ENCODE measurements around the gene HFE. TPM values are rescaled to one million over a fixed set of nuclear protein-coding genes. Genes with fewer than 3 reads are reported as not detected.

Gene HFE
- total RNA-seq, 1 experiment from 2014 or later = 7.8 TPM

DNA sequence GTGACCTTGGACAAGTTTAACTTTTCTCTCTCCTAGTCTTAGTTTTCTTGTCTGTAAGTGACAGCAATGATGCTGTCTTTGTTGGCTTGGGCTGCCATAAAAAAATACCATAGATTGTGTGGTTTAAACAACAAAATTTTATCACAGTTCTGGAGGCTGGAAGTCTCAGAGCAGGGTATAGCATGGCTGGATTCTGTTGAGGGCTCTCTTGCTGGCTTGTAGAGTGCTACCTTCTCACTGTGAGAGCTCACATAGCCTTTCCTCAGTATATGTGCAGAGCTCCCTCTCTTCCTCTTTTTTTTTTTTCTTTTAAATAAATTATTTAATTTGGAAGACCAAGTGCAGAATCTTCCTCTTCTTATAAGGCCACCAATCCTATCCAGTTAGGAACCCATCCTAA, 26.3 kb downstream of the HFE start:
- CTCF ChIA-PET = no interaction called here
- Histone ChIP-seq H3K27me3 (replicated peaks; ENCODE audit: insufficient read depth, low read depth, low read length, poor library complexity) (no peaks in the 10 kb centered on the region), H3K4me3 (ENCODE audit: low read depth, low read length, poor library complexity, severe bottlenecking) (no peak overlapping the region), H3K4me1 (ENCODE audit: insufficient read depth, low read length, poor library complexity, severe bottlenecking) (peaks cover 4% of the 10 kb centered on the region), H3K9me3 (ENCODE audit: low read depth, low read length, poor library complexity, severe bottlenecking) (no peaks in the 10 kb centered on the region), H3K36me3 (ENCODE audit: insufficient read depth, low read length, poor library complexity, severe bottlenecking) (no peaks in the 10 kb centered on the region), H3K27ac (ENCODE audit: low read depth, low read length, poor library complexity, severe bottlenecking) (no peak overlapping the region)
- no TSS peak for BruUV-seq (replicated peaks)
- DNase-seq (ENCODE audit: low spot score) = no peak
- TF ChIP-seq, protein P1, sequence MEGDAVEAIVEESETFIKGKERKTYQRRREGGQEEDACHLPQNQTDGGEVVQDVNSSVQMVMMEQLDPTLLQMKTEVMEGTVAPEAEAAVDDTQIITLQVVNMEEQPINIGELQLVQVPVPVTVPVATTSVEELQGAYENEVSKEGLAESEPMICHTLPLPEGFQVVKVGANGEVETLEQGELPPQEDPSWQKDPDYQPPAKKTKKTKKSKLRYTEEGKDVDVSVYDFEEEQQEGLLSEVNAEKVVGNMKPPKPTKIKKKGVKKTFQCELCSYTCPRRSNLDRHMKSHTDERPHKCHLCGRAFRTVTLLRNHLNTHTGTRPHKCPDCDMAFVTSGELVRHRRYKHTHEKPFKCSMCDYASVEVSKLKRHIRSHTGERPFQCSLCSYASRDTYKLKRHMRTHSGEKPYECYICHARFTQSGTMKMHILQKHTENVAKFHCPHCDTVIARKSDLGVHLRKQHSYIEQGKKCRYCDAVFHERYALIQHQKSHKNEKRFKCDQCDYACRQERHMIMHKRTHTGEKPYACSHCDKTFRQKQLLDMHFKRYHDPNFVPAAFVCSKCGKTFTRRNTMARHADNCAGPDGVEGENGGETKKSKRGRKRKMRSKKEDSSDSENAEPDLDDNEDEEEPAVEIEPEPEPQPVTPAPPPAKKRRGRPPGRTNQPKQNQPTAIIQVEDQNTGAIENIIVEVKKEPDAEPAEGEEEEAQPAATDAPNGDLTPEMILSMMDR (conservative IDR thresholded peaks at IDR 0.05; ENCODE audit: low read depth, low read length) = no peak
- TF ChIP-seq EZH2 (IDR thresholded peaks at IDR 0.05; ENCODE audit: borderline replicate concordance, low read depth, low read length, poor library complexity, severe bottlenecking) = no peak
- POLR2A ChIA-PET (ENCODE audit: low non-redundant PET) = no interaction called here
- intact Hi-C loops (cut with micrococcal nuclease; ENCODE audit: unreplicated experiment) = no loop called here

- BruUV-seq (replicated peaks) = no TSS peak
- DNase-seq (ENCODE audit: low spot score) = no peak
- peak overlapping the region; percentile 17 for H3K27ac ChIP-seq (ENCODE audit: low read depth, low read length, poor library complexity, severe bottlenecking)
- H3K4me1 ChIP-seq (ENCODE audit: insufficient read depth, low read length, poor library complexity, severe bottlenecking) = peaks cover 12% of the 10 kb centered on the region
- no peaks in the 10 kb centered on the region for H3K9me3 ChIP-seq (ENCODE audit: low read depth, low read length, poor library complexity, severe bottlenecking)
- ChIA-PET POLR2A (ENCODE audit: low non-redundant PET) (no interaction called here), CTCF (no interaction called here)
- intact Hi-C loops (cut with micrococcal nuclease; ENCODE audit: unreplicated experiment) = no loop called here
- no peak for TF ChIP-seq EZH2 (IDR thresholded peaks at IDR 0.05; ENCODE audit: borderline replicate concordance, low read depth, low read length, poor library complexity, severe bottlenecking)
- TF ChIP-seq, protein P1 (conservative IDR thresholded peaks at IDR 0.05; ENCODE audit: low read depth, low read length) = no peak
- H3K4me3 ChIP-seq (ENCODE audit: low read depth, low read length, poor library complexity, severe bottlenecking) = no peak overlapping the region
- H3K36me3 ChIP-seq (ENCODE audit: insufficient read depth, low read length, poor library complexity, severe bottlenecking) = no peaks in the 10 kb centered on the region
- no peaks in the 10 kb centered on the region for H3K27me3 ChIP-seq (replicated peaks; ENCODE audit: insufficient read depth, low read depth, low read length, poor library complexity)
Measured at GRCh38 chr6:26115226-26115625, 28.0 kb downstream of the HFE start.

GRCh38 chr6:26116267-26116666, 29.0 kb downstream of the HFE start:
- H3K27ac ChIP-seq (ENCODE audit: low read depth, low read length, poor library complexity, severe bottlenecking) = peak overlapping the region; percentile 17
- intact Hi-C loops (cut with micrococcal nuclease; ENCODE audit: unreplicated experiment) = no loop called here
- no peaks in the 10 kb centered on the region for H3K9me3 ChIP-seq (ENCODE audit: low read depth, low read length, poor library complexity, severe bottlenecking)
- H3K27me3 ChIP-seq (replicated peaks; ENCODE audit: insufficient read depth, low read depth, low read length, poor library complexity) = no peaks in the 10 kb centered on the region
- CTCF ChIA-PET = no interaction called here
- peaks cover 12% of the 10 kb centered on the region for H3K4me1 ChIP-seq (ENCODE audit: insufficient read depth, low read length, poor library complexity, severe bottlenecking)
- BruUV-seq (replicated peaks) = no TSS peak
- TF ChIP-seq, protein P1 (conservative IDR thresholded peaks at IDR 0.05; ENCODE audit: low read depth, low read length) = no peak
- no peak for TF ChIP-seq EZH2 (IDR thresholded peaks at IDR 0.05; ENCODE audit: borderline replicate concordance, low read depth, low read length, poor library complexity, severe bottlenecking)
- no peaks in the 10 kb centered on the region for H3K36me3 ChIP-seq (ENCODE audit: insufficient read depth, low read length, poor library complexity, severe bottlenecking)
- DNase-seq (ENCODE audit: low spot score) = no peak
- POLR2A ChIA-PET (ENCODE audit: low non-redundant PET) = no interaction called here
- no peak overlapping the region for H3K4me3 ChIP-seq (ENCODE audit: low read depth, low read length, poor library complexity, severe bottlenecking)

All from A673 (cell line).